Measurements from ENCODE around the gene BICDL1. TPM values are rescaled to one million over a fixed set of nuclear protein-coding genes. Genes with fewer than 3 reads are reported as not detected.

Gene BICDL1
- polyA plus RNA-seq, 1 experiment, result 0.02 TPM

DNA sequence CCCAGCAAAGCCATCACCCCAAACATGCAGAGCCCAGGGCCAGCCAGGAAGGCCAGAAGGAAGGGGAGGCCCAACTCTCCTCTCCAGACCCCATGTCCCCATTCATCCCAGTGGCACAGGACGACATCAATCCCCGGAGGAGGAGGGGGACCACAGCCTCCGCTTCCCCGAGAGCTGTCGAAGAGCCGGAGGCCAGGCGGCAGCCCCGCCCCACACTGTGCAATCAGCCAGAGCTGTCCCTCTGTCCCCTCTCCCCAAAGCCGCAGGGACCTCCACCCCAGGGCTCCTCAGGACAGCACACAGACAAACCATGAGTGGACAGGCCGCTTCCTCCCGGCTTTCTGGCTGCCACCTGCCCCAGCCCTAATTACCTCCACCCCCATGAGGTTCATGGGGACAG is 110.7 kb downstream of the BICDL1 start:
- POLR2A ChIA-PET, result no interaction called here
- Histone ChIP-seq H3K27me3 (ENCODE audit: control insufficient read depth, insufficient read depth, low read length) (no peaks in the 10 kb centered on the region), H3K4me3 (ENCODE audit: low read depth, low read length) (no peak overlapping the region), H3K36me3 (ENCODE audit: control insufficient read depth, insufficient read depth, low read length) (peaks cover 30% of the 10 kb centered on the region)
- no peak for DNase-seq (ENCODE audit: low read depth)
- TF ChIP-seq, protein P1, sequence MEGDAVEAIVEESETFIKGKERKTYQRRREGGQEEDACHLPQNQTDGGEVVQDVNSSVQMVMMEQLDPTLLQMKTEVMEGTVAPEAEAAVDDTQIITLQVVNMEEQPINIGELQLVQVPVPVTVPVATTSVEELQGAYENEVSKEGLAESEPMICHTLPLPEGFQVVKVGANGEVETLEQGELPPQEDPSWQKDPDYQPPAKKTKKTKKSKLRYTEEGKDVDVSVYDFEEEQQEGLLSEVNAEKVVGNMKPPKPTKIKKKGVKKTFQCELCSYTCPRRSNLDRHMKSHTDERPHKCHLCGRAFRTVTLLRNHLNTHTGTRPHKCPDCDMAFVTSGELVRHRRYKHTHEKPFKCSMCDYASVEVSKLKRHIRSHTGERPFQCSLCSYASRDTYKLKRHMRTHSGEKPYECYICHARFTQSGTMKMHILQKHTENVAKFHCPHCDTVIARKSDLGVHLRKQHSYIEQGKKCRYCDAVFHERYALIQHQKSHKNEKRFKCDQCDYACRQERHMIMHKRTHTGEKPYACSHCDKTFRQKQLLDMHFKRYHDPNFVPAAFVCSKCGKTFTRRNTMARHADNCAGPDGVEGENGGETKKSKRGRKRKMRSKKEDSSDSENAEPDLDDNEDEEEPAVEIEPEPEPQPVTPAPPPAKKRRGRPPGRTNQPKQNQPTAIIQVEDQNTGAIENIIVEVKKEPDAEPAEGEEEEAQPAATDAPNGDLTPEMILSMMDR (IDR thresholded peaks at IDR 0.05; ENCODE audit: insufficient read depth, low read depth, low read length), result no peak
- CTCF ChIA-PET, result no interaction called here

DNA sequence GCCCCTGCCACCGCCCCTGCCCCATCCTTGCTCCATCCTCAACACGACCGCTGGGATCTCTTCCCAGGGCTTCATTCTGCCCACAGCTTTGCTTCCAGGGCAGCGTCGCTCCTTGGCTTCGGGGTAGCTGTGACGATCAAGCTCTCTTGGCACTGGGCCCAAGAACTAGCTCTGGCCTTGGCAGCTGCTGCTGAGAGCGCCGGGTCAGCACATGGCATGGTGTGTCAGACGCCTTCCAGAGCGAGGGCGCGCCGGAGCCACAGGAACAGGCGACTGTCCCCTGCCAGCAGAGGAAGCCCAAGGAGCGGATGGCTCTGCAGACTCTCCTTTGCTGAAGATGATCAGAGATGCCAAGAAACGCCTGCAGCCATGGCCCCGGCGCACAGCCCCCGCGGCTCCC is 111.6 kb downstream of the BICDL1 start:
- H3K4me3 ChIP-seq (ENCODE audit: low read depth, low read length), result no peak overlapping the region
- ChIA-PET CTCF (interaction anchor here (1.4 kb wide), 1 partner anchor 10 kb away, joined by 3 read pairs; no protein-coding TSS in a partner anchor), POLR2A (no interaction called here)
- TF ChIP-seq, protein P1 (IDR thresholded peaks at IDR 0.05; ENCODE audit: insufficient read depth, low read depth, low read length), result no peak
- no peak for DNase-seq (ENCODE audit: low read depth)
- peaks cover 31% of the 10 kb centered on the region for H3K36me3 ChIP-seq (ENCODE audit: control insufficient read depth, insufficient read depth, low read length)
- H3K27me3 ChIP-seq (ENCODE audit: control insufficient read depth, insufficient read depth, low read length), result no peaks in the 10 kb centered on the region

DNA sequence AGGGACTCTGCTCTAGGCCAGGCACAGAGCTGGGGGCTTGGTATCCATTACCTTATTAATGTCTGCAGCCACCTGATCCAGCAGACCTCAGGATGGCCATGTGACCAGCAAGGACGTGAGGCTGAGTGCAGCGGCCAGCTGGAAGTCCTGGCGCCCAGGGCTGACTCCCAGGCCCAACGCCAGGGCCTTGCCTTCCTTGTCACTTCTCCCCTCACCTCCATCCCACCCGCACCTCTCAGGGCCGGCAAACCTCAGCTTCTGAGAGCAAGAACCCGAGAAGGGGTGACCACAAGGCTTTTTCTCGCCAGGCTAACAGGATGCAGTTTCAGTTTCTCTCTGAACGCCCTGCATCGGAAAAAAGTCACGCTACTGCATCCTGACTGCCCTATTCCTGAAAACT is 112.1 kb downstream of the BICDL1 start:
- CTCF ChIA-PET, result interaction anchor here (1.4 kb wide), 1 partner anchor 10 kb away, joined by 3 read pairs; no protein-coding TSS in a partner anchor
- Histone ChIP-seq H3K4me3 (ENCODE audit: low read depth, low read length) (no peak overlapping the region), H3K27me3 (ENCODE audit: control insufficient read depth, insufficient read depth, low read length) (no peaks in the 10 kb centered on the region), H3K36me3 (ENCODE audit: control insufficient read depth, insufficient read depth, low read length) (peaks cover 27% of the 10 kb centered on the region)
- DNase-seq (ENCODE audit: low read depth), result no peak
- POLR2A ChIA-PET, result no interaction called here
- TF ChIP-seq, protein P1 (IDR thresholded peaks at IDR 0.05; ENCODE audit: insufficient read depth, low read depth, low read length), result no peak

DNA sequence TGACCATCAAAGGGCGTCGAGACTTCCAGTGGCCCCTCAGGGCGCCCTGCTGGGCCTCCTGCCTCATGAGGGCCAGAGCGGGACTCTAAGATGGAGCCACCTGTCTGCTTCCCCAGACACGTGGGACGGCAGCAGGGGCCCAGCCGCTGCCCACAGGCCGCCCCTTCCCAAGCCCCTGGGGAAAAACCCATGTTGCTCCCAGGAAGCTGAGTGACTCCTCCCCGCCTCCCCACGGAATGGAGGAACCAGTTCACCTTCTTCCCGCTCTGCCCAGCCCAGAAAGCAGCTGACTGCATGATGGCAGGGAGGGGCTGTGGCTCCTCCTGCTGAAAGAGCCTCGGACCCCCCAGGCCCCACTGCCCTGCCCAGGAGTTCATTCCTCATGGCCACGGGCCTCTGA is 112.6 kb downstream of the BICDL1 start:
- CTCF ChIA-PET, result interaction anchor here (1.1 to 1.4 kb wide), 2 partner anchors 9 to 15 kb away, joined by 3 read pairs; no protein-coding TSS in a partner anchor
- no peak for DNase-seq (ENCODE audit: low read depth)
- TF ChIP-seq, protein P1 (IDR thresholded peaks at IDR 0.05; ENCODE audit: insufficient read depth, low read depth, low read length), result no peak
- POLR2A ChIA-PET, result no interaction called here
- Histone ChIP-seq H3K27me3 (ENCODE audit: control insufficient read depth, insufficient read depth, low read length) (no peaks in the 10 kb centered on the region), H3K36me3 (ENCODE audit: control insufficient read depth, insufficient read depth, low read length) (peaks cover 27% of the 10 kb centered on the region), H3K4me3 (ENCODE audit: low read depth, low read length) (no peak overlapping the region)

DNA sequence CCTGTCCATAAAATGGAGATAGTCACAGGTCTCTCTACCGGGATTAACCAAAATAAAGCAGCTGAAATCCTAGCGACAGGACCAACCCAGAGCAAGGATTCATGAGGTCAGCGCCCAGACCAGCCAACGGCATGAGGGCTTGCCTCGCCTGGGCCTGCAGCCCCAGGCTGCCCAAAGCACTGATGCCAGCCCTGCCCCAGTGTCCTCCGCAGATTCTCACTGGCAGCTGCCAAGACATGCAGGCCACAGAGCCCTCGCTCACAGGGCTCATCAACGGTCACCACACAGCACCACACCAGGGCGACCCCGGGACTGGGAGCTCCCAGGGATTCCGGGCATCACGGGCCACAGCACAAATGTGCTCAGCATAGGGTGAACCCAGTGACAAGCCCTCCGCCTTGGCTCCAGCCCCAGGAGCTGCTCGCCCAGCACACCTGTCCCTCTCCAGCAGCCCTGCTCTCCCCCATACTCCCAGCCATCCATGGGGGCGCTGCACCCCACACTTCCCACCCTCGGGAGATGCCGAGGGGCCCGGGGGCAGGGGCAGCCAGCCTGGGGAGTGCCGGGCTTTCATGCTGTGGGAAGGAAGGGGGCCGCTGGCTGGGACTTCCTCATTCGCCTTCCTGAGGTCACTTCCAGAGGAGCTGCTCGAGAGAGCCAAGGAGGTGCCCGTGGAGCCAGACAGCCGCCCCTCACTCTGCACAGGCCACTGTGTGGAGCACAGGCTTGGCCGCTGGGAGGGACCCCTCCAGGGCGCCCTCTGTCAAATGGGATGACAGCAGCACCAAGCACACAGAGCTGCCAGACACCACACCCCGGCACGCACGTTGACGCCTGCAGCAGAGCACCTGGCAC is 113.4 kb downstream of the BICDL1 start:
- DNase-seq (ENCODE audit: low read depth), result no peak
- H3K4me3 ChIP-seq (ENCODE audit: low read depth, low read length), result no peak overlapping the region
- TF ChIP-seq, protein P1 (IDR thresholded peaks at IDR 0.05; ENCODE audit: insufficient read depth, low read depth, low read length), result no peak
- no peaks in the 10 kb centered on the region for H3K27me3 ChIP-seq (ENCODE audit: control insufficient read depth, insufficient read depth, low read length)
- POLR2A ChIA-PET, result no interaction called here
- H3K36me3 ChIP-seq (ENCODE audit: control insufficient read depth, insufficient read depth, low read length), result peaks cover 25% of the 10 kb centered on the region
- CTCF ChIA-PET, result interaction anchor here (1.0 to 1.3 kb wide), 3 partner anchors 12 to 15 kb away, joined by 3 read pairs; no protein-coding TSS in a partner anchor
